Suppressor macrophage treated with lipopolysaccharide for 1 hour (primary cell): ENCODE measurements around the gene TMEM120A.

ENCODE experiments used
- DNase-seq, 3 donors: peaks; one replicate each; pipeline ENCODE4 v3.0.0-alpha.2; 2020 to 2022

The TMEM120A gene

GRCh38 chr7:75993689-75994387, 557 bp downstream of the TMEM120A start:
- DNase-seq = peak; percentile 40 to 56 (median 52)

- DNase-seq = no peak
These were observed 2.2 kb downstream of the TMEM120A start for GRCh38 chr7:75992083-75992755.

- DNase-seq = no peak
These were observed 2.8 kb downstream of the TMEM120A start for GRCh38 chr7:75991531-75992082.

- DNase-seq = no peak
These were observed 4.7 kb downstream of the TMEM120A start for GRCh38 chr7:75989500-75990388.

- no peak for DNase-seq
These were observed 5.6 kb downstream of the TMEM120A start for GRCh38 chr7:75988568-75989499.

GRCh38 chr7:75987805-75988567, 6.4 kb downstream of the TMEM120A start:
- no peak for DNase-seq

GRCh38 chr7:75987026-75987804, 7.2 kb downstream of the TMEM120A start:
- DNase-seq = no peak

- no peak for DNase-seq
These were observed 8.1 kb downstream of the TMEM120A start for GRCh38 chr7:75986147-75986781.

GRCh38 chr7:75985518-75986146, 8.8 kb downstream of the TMEM120A start:
- no peak for DNase-seq

- no peak for DNase-seq
These were observed 9.3 kb downstream of the TMEM120A start for GRCh38 chr7:75985009-75985517.

- no peak for DNase-seq
These were observed 10.0 kb downstream of the TMEM120A start for GRCh38 chr7:75984130-75985008.

- no peak for DNase-seq
These were observed 10.8 kb downstream of the TMEM120A start for GRCh38 chr7:75983471-75984129.

- no peak for DNase-seq
These were observed 11.9 kb downstream of the TMEM120A start for GRCh38 chr7:75982306-75983064.

- no peak for DNase-seq
These were observed 12.7 kb downstream of the TMEM120A start for GRCh38 chr7:75981453-75982305.

GRCh38 chr7:75981203-75981452, 13.3 kb downstream of the TMEM120A start:
- no peak for DNase-seq
